Endothelial cell of umbilical vein (primary cell): ENCODE data around the gene TLCD5.

Experiments
- CTCF ChIP-seq, 2 donors: IDR thresholded peaks; 1 replicate in 1 of 2; 2 replicates in 1 of 2; pipeline ENCODE4 v1.5.1; 2011; ENCODE audit warnings: low read length in 2 of 2, mild to moderate bottlenecking in 2 of 2, moderate library complexity in 2 of 2, control low read depth in 1 of 2, inconsistent platforms in 1 of 2, low read depth in 1 of 2; ENCODE audit not compliant: insufficient read depth in 1 of 2; ENCODE audit errors: extremely low read depth in 1 of 2
- EZH2 ChIP-seq: IDR thresholded peaks from 2 replicates; pipeline ENCODE4 v1.6.1; 2012; ENCODE audit warnings: borderline replicate concordance, low read depth, mild to moderate bottlenecking, moderate library complexity, low read length, inconsistent platforms; ENCODE audit not compliant: severe bottlenecking
- FOS ChIP-seq: IDR thresholded peaks from 2 replicates; pipeline ENCODE4 v1.6.1; 2011; ENCODE audit warnings: mild to moderate bottlenecking, low read length, moderate library complexity, borderline replicate concordance; ENCODE audit not compliant: insufficient read depth
- GATA2 ChIP-seq: IDR thresholded peaks from 2 replicates; pipeline ENCODE4 v1.7.0; 2011; ENCODE audit warnings: low read depth, mild to moderate bottlenecking, moderate library complexity, mixed read lengths, low read length; ENCODE audit not compliant: insufficient read length, insufficient read depth
- JUN ChIP-seq: IDR thresholded peaks from 2 replicates; pipeline ENCODE4 v1.6.1; 2011; ENCODE audit warnings: borderline replicate concordance, low read depth; ENCODE audit not compliant: insufficient read length, insufficient read depth
- MAX ChIP-seq: IDR thresholded peaks from 2 replicates; pipeline ENCODE4 v1.6.1; 2011; ENCODE audit not compliant: insufficient read depth, insufficient read length
- MYC ChIP-seq: IDR thresholded peaks from one replicate; pipeline ENCODE4 v1.6.1; 2011; ENCODE audit warnings: mild to moderate bottlenecking, low read depth, low read length
- POLR2A ChIP-seq: IDR thresholded peaks from 2 replicates; pipeline ENCODE4 v1.6.1; 2012; ENCODE audit warnings: low read depth, mild to moderate bottlenecking, control low read depth, low read length
- POLR2AphosphoS5 ChIP-seq: IDR thresholded peaks from 2 replicates; pipeline ENCODE4 v1.6.1; 2012; ENCODE audit warnings: low read depth, mild to moderate bottlenecking, control low read depth, low read length, moderate library complexity; ENCODE audit not compliant: insufficient read depth

- TF ChIP-seq CTCF (IDR thresholded peaks at IDR 0.05; ENCODE audit: extremely low read depth in 1 of 2, insufficient read depth in 1 of 2, low read depth in 1 of 2, low read length in 2 of 2) (no peak), MAX (no peak), POLR2AphosphoS5 (no peak), EZH2 (no peak), POLR2A (no peak), MYC (no peak), GATA2 (no peak), FOS (no peak), JUN (no peak)
These were observed 45.6 kb upstream of the TLCD5 start for GRCh38 chr11:120279502-120279901.
